ENCODE measurements around the gene USP17L24.
"Not testable (repeated sequence)": the region's sequence is repeated elsewhere in the genome, so short reads cannot be mapped to it uniquely, and the experiment has no call there.

The USP17L24 gene, protein sequence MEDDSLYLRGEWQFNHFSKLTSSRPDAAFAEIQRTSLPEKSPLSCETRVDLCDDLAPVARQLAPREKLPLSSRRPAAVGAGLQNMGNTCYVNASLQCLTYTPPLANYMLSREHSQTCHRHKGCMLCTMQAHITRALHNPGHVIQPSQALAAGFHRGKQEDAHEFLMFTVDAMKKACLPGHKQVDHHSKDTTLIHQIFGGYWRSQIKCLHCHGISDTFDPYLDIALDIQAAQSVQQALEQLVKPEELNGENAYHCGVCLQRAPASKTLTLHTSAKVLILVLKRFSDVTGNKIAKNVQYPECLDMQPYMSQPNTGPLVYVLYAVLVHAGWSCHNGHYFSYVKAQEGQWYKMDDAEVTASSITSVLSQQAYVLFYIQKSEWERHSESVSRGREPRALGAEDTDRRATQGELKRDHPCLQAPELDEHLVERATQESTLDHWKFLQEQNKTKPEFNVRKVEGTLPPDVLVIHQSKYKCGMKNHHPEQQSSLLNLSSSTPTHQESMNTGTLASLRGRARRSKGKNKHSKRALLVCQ

GRCh38 chr4:9324865-9325264, at the start of gene USP17L24:
TSS of gene USP17L24 (plus strand) at chr4:9325165. CDS start at chr4:9325165, 0 bp downstream.
- DNase-seq = not testable (repeated sequence)

DNA sequence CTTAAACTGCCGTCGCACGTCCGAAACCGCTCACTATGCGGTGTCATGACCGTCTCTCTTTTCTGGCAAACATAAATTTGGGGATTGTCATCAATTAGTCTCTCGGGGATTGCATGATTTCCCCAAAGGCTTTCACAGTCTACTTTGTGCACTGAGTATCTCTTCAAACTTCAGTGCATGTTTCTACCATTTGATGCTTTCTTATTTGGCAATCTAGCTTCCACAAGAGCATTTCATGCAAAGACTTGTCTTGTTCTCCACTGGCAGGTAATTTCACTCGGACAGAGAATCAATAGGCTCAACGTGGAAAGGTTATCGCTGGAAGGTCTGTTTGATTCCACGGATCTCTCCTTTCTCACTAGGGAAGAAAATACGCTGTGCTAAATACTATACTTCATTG, 774 bp upstream of the USP17L24 start:
- not testable (repeated sequence) for DNase-seq

- not testable (repeated sequence) for DNase-seq
Measured at GRCh38 chr4:9329611-9330010, 4.6 kb downstream of the USP17L24 start, which contains the start of gene USP17L25. TSS of gene USP17L25 (plus strand) at chr4:9329911. CDS start at chr4:9329911, 0 bp downstream.

GRCh38 chr4:9334358-9334757, 9.4 kb downstream of the USP17L24 start, which contains the start of gene USP17L26:
TSS of gene USP17L26 (plus strand) at chr4:9334658. CDS start at chr4:9334658, 0 bp downstream.
- not testable (repeated sequence) for DNase-seq

DNA sequence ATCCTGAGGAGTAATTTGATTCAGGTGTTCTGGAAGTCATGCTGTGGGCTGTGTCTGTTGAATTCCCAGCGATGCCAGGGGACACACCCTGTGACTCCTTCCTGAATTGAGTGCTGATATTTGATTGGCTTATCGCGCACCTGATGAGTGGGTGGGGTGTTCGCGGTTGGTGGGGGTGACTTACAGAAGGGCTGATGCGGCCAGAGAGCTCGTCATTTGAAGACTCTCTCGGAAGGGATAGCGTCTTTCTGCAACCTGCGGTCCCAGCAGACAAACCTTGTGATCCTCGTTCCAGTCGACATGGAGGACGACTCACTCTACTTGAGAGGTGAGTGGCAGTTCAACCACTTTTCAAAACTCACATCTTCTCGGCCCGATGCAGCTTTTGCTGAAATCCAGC, 14.1 kb downstream of the USP17L24 start, which contains the start of gene USP17L5:
TSS of gene USP17L5 (plus strand) at position 301 of the 400 bp plus-strand sequence. CDS start at position 301, 0 bp downstream.
- not testable (repeated sequence) for DNase-seq

DNA sequence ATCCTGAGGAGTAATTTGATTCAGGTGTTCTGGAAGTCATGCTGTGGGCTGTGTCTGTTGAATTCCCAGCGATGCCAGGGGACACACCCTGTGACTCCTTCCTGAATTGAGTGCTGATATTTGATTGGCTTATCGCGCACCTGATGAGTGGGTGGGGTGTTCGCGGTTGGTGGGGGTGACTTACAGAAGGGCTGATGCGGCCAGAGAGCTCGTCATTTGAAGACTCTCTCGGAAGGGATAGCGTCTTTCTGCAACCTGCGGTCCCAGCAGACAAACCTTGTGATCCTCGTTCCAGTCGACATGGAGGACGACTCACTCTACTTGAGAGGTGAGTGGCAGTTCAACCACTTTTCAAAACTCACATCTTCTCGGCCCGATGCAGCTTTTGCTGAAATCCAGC, 18.9 kb downstream of the USP17L24 start, which contains the start of gene USP17L27:
TSS of gene USP17L27 (plus strand) at position 301 of the 400 bp plus-strand sequence. CDS start at position 301, 0 bp downstream.
- DNase-seq = not testable (repeated sequence)

DNA sequence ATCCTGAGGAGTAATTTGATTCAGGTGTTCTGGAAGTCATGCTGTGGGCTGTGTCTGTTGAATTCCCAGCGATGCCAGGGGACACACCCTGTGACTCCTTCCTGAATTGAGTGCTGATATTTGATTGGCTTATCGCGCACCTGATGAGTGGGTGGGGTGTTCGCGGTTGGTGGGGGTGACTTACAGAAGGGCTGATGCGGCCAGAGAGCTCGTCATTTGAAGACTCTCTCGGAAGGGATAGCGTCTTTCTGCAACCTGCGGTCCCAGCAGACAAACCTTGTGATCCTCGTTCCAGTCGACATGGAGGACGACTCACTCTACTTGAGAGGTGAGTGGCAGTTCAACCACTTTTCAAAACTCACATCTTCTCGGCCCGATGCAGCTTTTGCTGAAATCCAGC, 23.6 kb downstream of the USP17L24 start, which contains the start of gene USP17L28:
TSS of gene USP17L28 (plus strand) at position 301 of the 400 bp plus-strand sequence. CDS start at position 301, 0 bp downstream.
- DNase-seq = not testable (repeated sequence)

GRCh38 chr4:9350866-9351265, 25.9 kb downstream of the USP17L24 start:
- not testable (repeated sequence) for DNase-seq

DNA sequence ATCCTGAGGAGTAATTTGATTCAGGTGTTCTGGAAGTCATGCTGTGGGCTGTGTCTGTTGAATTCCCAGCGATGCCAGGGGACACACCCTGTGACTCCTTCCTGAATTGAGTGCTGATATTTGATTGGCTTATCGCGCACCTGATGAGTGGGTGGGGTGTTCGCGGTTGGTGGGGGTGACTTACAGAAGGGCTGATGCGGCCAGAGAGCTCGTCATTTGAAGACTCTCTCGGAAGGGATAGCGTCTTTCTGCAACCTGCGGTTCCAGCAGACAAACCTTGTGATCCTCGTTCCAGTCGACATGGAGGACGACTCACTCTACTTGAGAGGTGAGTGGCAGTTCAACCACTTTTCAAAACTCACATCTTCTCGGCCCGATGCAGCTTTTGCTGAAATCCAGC, 28.4 kb downstream of the USP17L24 start, which contains the start of gene USP17L29:
TSS of gene USP17L29 (plus strand) at position 301 of the 400 bp plus-strand sequence. CDS start at position 301, 0 bp downstream.
- DNase-seq = not testable (repeated sequence)

DNA sequence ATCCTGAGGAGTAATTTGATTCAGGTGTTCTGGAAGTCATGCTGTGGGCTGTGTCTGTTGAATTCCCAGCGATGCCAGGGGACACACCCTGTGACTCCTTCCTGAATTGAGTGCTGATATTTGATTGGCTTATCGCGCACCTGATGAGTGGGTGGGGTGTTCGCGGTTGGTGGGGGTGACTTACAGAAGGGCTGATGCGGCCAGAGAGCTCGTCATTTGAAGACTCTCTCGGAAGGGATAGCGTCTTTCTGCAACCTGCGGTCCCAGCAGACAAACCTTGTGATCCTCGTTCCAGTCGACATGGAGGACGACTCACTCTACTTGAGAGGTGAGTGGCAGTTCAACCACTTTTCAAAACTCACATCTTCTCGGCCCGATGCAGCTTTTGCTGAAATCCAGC, 37.9 kb downstream of the USP17L24 start, which contains the start of gene USP17L30:
TSS of gene USP17L30 (plus strand) at position 301 of the 400 bp plus-strand sequence. CDS start at position 301, 0 bp downstream.
- DNase-seq = not testable (repeated sequence)

Measured in NCI-H1092 (cell line).